Omental fat pad (tissue), 4 donors: ENCODE results near the gene LRIG3. TPM values are rescaled to one million over a fixed set of nuclear protein-coding genes. Genes with fewer than 3 reads are reported as not detected.

Experiments
- ATAC-seq: fragments of 150-250 bp; one replicate; pipeline ENCODE4 v1.9.1; 2016; ENCODE audit warnings: mild to moderate bottlenecking, moderate library complexity; ENCODE audit not compliant: low FRiP score
- DNase-seq: peaks from one replicate; pipeline ENCODE4 v3.0.0-alpha.2; 2019; ENCODE audit warnings: low spot score
- total RNA-seq, 4 donors: library from RNA; depleted of rRNA; stranded (reverse); fragments of >200 nt; gene quantifications; one replicate each; pipeline ENCODE4 v1.1.0, GENCODE V29; 2016
- TF ChIP-seq, protein P1 (sequence below), 3 donors: fragments of 450-650 bp; IDR thresholded peaks; one replicate each; pipeline ENCODE4 v1.5.1; 2016 to 2017; ENCODE audit warnings: antibody characterized with exemption in 3 of 3, mild to moderate bottlenecking in 3 of 3, moderate library complexity in 2 of 3

LRIG3 gene
- total RNA-seq, result 10 to 100 TPM; 22.6 to 69.8 (median 31.4) TPM

DNA sequence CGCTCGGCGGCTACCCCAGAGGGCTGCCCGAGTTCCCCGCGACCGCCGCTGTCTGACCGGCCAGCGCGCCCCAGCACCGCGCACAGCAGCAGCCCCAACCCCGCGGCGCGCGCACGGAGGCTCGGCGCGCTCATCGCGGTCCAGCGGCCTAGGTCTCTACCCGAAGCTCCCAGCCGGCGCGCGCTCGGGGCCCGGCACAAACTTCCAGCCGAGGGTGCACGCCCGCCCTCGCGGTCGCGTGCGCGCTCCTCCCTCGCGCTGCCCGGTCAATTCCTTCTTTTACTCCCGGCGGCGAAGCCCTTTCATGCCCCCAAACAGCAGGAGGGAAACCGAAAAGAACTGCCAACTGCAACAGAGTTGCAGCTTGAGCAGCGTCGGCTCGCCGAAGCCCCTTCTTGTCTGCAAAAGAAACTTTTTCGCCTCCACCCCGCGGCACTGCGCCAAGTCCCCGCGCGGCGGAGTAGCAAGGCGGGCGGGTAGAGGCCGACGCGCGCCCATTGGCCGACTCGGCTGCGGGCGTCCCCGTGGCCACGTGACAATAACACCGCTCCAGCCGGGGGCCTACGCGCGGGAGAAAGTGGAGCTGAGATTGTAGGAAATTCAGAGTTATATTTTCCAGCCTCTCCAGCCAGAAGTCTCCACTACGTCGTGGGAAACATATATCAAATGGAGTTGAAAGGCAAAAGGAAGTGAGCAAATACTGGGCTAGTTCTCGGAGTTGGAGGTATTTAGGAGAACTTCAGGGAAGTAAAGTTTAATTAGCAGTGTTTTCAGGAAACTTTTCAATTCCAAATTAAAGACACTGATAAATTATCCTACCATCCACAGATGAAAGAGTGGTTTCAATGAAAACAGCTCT, at the start of gene LRIG3:
Gene LRIG3, minus strand, starts transcription at position 403 of the 859 bp plus-strand sequence. Its CDS starts 269 bp downstream, at position 134.
- TF ChIP-seq, protein P1, sequence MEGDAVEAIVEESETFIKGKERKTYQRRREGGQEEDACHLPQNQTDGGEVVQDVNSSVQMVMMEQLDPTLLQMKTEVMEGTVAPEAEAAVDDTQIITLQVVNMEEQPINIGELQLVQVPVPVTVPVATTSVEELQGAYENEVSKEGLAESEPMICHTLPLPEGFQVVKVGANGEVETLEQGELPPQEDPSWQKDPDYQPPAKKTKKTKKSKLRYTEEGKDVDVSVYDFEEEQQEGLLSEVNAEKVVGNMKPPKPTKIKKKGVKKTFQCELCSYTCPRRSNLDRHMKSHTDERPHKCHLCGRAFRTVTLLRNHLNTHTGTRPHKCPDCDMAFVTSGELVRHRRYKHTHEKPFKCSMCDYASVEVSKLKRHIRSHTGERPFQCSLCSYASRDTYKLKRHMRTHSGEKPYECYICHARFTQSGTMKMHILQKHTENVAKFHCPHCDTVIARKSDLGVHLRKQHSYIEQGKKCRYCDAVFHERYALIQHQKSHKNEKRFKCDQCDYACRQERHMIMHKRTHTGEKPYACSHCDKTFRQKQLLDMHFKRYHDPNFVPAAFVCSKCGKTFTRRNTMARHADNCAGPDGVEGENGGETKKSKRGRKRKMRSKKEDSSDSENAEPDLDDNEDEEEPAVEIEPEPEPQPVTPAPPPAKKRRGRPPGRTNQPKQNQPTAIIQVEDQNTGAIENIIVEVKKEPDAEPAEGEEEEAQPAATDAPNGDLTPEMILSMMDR (IDR thresholded peaks at IDR 0.05), result no peak
- DNase-seq, result peak; percentile 62
- peak; percentile 91 for ATAC-seq

DNA sequence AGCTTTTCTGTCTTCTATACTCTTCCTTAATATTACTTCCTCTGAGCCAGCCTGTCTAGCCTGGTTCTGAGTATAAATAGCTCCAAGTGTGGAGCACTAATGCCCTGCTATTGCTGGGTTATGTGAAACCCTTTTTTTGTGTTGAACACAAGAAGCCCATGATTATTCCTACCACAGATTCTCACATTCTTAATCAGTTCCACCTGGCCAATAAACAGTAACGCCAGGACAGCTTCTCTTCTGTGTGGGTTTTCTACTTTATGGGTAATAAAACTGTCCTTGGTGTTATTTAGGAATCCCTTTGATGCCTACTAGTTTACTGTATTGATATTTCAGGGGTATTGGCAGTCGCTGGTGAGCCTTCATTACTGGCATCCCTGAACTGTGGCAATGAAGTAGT, 48.9 kb upstream of the LRIG3 start:
- ATAC-seq (no peak), DNase-seq (no peak)
- TF ChIP-seq, protein P1 (IDR thresholded peaks at IDR 0.05), result no peak

GRCh38 chr12:58967561-58967960, 47.3 kb upstream of the LRIG3 start:
- TF ChIP-seq, protein P1 (IDR thresholded peaks at IDR 0.05), result no peak
- DNase-seq (no peak), ATAC-seq (no peak)

DNA sequence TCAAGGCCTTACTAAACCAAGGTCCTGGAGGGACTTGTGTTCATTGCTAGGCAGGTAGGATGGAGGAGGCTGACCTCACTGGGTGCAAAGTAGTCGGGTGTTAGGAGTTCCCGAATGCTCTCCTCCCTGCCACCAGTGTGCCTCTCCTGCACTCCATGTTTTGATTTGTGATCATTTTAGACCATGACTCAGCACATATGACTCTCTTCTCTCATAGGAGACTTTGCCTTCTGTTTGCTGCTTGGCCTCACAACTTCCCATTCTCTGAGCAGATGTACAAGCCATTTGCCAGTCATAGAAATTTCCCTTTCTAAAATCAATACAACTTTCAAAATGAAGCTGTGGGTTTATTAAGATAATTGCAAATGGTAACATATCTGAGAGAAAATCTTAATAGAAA, 46.6 kb upstream of the LRIG3 start:
- ATAC-seq (no peak), DNase-seq (no peak)

DNA sequence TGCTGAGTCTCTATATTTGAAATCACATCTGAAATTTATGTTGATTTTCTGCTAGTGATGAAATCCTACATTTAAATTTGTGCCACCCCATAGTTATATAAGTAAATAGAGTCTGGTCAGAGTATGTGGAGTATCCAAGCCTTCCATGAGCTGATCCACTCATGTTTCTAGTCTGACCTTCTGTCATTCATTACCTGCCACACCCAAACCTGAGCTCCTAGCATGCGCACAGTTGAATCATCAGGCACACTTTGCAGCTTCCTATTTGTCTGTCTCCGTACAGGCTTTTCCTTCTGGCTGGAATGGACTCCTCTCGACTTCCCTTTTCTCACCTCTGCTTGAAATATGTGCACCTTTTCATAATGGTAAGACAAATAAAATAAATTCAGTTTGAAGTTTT, 45.3 kb upstream of the LRIG3 start:
- TF ChIP-seq, protein P1 (IDR thresholded peaks at IDR 0.05), result no peak
- no peak for DNase-seq
- ATAC-seq, result no peak

More for the DNA sequence above, 46.6 kb upstream of the LRIG3 start:
- TF ChIP-seq, protein P1 (IDR thresholded peaks at IDR 0.05), result no peak

DNA sequence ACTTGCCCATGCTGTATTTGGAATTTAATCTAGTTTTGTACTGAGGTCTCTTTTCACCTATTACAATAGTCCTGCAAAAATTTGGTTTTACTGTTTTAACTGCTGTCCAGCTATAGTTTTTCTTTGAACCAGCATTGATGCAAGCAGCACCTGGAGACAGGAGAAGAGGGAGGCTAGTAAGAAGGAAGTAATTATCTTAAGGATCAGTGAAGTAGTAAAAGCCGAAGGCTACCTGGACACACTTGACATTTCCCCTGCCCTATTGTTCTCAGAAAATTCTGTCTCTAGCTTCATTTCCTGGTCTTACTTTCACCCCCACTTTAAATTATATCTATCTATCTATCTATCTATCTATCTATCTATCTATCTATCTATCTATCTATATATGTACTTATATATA, 43.5 kb upstream of the LRIG3 start:
- TF ChIP-seq, protein P1 (IDR thresholded peaks at IDR 0.05), result no peak
- no peak for ATAC-seq
- no peak for DNase-seq

- no peak for DNase-seq
- ATAC-seq, result no peak
- TF ChIP-seq, protein P1 (IDR thresholded peaks at IDR 0.05), result no peak
Observed at GRCh38 chr12:58961906-58962305, 41.6 kb upstream of the LRIG3 start.
